ENCODE results near the gene RPP25. TPM values are rescaled to one million over a fixed set of nuclear protein-coding genes. Genes with fewer than 3 reads are reported as not detected.
A peak's percentile ranks its signal among the peaks of the same experiment; 100 is the strongest.

RPP25 gene
- total RNA-seq, 1 donor from 2014 or later = 31.1 TPM

DNA sequence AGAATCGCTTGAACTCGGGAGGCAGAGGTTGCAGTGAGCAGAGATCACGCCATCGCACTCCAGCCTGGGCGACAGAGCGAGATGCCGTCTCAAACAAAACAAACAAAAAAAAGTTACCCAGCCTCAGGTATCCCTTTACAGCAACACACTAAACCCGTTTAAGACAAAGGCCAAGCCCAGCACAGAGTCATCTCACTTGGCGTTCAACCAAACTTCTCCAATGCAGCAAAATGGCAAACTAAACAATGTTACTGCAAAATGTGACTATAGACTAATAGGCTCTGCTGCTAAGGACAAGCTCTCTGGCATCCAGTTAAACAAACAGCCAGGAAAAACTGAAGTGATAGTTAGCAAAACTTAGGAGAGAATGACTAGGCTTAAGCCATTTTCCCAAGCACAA lies 43.5 kb downstream of the RPP25 start:
- DNase-seq = no peak

- DNase-seq = no peak
These were observed 47.9 kb downstream of the RPP25 start for GRCh38 chr15:74908635-74909034.

GRCh38 chr15:74907163-74907870 lies 49.3 kb downstream of the RPP25 start:
- DNase-seq = no peak

DNA sequence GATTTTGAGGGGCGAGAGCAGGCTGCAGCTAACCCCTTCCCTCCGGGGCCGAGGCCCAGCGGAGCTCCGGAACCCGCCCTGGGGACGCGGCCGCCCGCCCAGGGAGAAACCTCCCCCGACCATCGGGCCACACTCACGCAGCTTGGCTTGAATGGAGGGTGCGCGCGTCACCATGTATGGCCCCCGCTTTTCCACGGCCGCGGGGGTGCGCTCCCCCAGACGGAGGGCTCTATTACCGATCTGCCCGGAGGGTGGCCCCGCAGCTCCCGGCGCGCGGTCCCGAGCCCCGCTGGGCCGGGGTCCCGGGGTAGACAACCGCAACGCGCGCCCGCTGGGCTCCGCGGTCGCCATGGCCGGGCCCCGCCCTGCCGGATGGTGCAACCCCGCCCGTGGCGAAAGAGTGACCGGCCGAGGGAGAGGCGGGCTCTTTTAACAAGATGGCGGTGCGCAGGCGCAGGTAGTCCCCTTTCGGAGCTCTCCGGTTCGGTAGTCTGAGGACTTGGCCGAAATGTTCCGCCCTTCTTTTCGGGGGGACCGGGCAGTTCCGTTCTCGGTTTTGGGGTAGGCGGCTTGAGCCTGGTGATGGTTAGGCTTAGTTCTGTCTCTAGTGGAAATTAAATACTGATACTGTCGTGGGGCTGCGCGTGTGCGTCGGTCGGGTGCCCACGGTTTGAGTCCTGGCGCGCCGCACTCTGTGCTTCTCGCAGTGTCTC lies 50.0 kb downstream of the RPP25 start, which contains the start of gene FAM219B:
FAM219B (minus strand) TSS at position 402 of the 713 bp plus-strand sequence; CDS start at position 351, 51 bp downstream.
- peak; percentile 91 for DNase-seq

DNA sequence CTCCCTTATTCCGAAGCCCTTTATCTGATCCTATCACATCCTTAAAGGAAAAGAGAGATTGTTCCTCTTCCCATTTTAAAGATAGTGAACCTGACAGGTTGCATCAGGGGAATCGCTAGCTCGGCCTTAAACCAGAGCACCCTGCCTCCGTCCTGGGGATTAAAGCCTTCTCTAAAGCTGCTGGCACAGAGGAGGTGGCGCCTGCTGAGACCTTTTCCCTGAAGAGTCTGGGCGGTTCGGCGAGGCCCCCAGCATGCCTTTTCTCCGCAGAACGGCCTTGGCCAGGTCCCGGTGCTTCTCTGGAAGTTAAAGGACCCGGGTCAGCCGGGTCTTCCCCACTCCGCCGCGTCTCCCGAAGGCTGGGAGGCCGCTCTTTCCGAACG lies 50.5 kb downstream of the RPP25 start:
- peak; percentile 49 for DNase-seq

Other genes with a start within 250 kb of the RPP25 start
- gene CYP1A1, start 231.2 kb downstream of the RPP25 start, total RNA-seq = 37.6 and 89.4 TPM in 2 replicates
- not detected in 2 replicates for gene CYP1A2, start 207.9 kb downstream of the RPP25 start, total RNA-seq
- gene CSK, start 174.7 kb downstream of the RPP25 start, total RNA-seq = 31.5 and 87.8 TPM in 2 replicates
- gene LMAN1L, start 143.9 kb downstream of the RPP25 start, total RNA-seq = not detected in 2 replicates
- not detected in 2 replicates for gene CPLX3, start 130.1 kb downstream of the RPP25 start, total RNA-seq
- gene ULK3, start 113.6 kb downstream of the RPP25 start, total RNA-seq = 31.0 and 39.3 TPM in 2 replicates
- 32.5 and 46.0 TPM in 2 replicates for gene SCAMP2, start 83.4 kb downstream of the RPP25 start, total RNA-seq
- 47.0 and 89.3 TPM in 2 replicates for gene MPI, start 66.7 kb downstream of the RPP25 start, total RNA-seq
- gene FAM219B, start 49.9 kb downstream of the RPP25 start, total RNA-seq = 41.0 and 57.0 TPM in 2 replicates
- gene COX5A, start 18.7 kb downstream of the RPP25 start, total RNA-seq = 47.5 and 79.2 TPM in 2 replicates
- 9.5 and 11.6 TPM in 2 replicates for gene SCAMP5, start 38.8 kb upstream of the RPP25 start, total RNA-seq
- gene PPCDC, start 66.8 kb upstream of the RPP25 start, total RNA-seq = 14.0 and 14.5 TPM in 2 replicates
- gene C15orf39, start 245.1 kb upstream of the RPP25 start, total RNA-seq = 7.0 and 12.4 TPM in 2 replicates